NCI-H2196 treated with DMSO at 0.1 percent for 48 hours (cell line): ENCODE measurements around the gene STYK1.
"Not testable (repeated sequence)": the region's sequence is repeated elsewhere in the genome, so short reads cannot be mapped to it uniquely, and the experiment has no call there.

Experiments used
- DNase-seq: peaks from one replicate; lab custom pipeline; 2025; ENCODE audit not compliant: unreplicated experiment; lab: John Stamatoyannopoulos, UW

Gene STYK1

DNA sequence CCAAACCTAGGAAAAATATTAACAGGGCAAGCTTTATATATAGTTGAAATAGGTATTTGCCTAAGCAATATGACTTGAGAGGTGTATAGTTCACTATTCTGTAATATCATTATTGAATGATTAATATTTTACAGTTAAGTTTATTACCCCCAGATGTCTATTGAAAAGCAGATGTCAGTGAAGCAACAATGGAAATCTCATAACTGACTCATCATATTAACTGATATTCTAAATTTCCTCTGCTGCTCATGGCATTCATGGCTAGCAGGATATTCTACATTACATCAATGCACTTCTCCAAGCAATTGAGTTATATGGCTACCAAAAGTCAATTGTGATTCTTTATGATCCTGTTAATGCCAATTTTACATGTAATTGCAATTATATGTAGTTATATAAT lies 50.7 kb downstream of the STYK1 start:
- DNase-seq = no peak

DNA sequence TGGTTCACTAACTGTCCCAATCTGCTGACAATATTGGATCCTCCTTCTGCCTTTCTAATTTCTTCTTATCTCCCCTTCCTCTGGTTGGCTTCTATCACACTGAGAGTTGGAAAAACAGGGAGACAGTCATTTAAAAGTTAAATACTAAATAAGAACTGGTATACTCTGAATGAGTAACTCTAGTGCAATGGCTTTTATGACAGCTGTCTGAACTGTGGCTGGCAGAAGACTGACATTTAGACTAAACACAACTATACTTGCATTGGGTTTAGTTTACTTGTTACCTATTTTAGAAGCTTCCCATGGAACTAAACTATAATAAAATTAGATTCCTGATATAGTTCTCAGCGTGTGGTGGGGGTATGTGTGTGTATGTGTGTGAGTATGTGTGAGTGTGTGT lies 52.6 kb downstream of the STYK1 start:
- DNase-seq = no peak

DNA sequence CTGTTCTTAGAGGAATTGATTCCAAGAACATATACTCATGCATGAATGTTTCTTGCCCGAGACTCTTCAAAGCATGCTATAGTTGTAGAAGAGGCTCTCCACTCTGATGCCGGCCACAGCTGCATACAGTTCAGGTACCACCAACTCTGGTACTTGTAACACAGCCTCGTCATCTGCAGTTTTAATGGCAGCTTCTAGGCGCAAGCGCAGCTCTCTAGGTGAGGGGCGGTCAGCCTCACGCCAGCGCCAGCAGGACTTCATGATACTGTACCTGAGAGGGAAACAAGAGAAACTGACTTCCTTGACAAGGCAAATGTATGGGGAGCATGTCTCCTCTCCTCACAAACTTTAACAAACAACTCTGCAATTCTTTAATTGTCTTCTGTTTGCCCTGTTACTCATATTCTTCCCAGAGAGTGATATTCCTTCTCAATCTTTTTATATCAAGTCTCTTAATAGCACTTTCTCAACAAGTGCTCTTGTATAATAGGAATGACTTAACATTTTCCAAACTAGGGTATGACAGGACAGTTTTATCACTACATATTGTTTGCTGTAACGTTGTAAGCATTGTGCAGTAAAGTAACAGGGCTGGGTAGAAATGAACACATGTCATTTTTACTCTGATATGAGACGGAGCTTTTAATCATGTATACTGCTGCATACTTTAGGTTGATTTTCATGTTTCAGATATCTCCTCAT lies 53.6 kb downstream of the STYK1 start:
- DNase-seq = no peak

DNA sequence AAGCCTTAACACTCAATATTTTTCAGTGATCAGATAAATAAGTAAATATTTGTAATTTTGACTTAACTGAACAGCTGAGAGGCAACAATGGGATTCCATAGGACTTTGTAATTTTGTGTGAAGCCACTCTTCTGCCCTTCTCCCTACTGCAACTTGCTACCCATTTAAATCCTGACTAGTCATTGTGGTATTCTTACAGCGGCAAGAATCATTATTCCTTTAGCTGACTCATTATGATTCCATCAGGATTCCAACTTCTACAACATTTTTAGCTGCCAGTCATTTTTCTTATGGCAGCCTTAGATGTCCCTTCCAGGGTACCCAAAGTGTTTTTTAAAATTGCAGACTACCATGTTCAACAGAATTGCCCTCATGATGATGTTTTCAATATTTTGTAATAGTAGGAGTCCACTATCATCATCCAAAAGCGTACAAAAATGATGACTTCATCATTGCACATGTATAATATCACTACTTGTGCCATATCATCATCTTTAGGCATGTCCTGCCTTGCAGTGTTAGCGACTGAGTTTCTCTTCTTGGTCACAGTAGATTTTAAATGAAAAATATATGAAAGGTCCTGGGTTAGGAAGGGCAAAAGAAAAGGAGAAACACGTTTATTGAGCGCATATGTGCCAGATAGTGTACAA lies 55.4 kb downstream of the STYK1 start:
- no peak for DNase-seq

DNA sequence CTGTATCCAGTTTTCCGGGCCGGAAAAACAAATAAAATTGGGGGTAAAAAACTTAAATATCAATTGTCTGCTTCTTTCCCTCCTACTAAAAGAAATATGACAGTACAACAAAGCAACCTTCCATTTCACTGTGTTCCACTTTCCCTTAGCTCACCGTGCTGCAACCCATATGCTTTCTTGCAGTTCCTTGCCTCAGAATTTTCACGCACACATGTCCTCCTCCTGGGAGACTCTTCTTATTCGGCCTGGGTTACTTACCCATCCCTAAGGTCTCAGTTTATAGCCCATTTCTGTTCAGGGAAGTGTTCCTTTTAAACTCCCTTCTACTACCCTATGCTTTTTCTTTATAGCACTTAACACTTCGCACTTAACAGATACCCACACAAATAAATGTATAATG lies 56.0 kb downstream of the STYK1 start:
- no peak for DNase-seq

DNA sequence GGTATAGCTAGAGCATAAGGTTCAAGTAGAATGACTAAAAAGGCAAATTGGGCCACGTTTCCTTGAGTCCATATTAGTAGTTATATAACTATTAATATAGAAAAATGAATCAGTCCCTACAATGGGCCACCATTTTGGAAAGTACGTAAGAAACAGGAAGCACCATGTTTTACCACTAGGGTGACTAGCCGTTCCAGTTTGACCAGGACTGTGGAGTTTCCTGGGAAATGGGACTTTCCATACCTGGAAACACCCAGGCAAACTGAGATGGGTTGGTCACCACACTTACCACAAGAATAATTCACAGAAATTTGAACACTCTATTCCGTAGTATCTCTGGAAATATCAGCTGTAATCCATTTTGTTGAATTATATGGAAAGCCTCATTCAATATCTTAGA lies 58.3 kb downstream of the STYK1 start:
- no peak for DNase-seq

GRCh38 chr12:10614056-10614370 lies 59.8 kb downstream of the STYK1 start:
- DNase-seq = no peak

DNA sequence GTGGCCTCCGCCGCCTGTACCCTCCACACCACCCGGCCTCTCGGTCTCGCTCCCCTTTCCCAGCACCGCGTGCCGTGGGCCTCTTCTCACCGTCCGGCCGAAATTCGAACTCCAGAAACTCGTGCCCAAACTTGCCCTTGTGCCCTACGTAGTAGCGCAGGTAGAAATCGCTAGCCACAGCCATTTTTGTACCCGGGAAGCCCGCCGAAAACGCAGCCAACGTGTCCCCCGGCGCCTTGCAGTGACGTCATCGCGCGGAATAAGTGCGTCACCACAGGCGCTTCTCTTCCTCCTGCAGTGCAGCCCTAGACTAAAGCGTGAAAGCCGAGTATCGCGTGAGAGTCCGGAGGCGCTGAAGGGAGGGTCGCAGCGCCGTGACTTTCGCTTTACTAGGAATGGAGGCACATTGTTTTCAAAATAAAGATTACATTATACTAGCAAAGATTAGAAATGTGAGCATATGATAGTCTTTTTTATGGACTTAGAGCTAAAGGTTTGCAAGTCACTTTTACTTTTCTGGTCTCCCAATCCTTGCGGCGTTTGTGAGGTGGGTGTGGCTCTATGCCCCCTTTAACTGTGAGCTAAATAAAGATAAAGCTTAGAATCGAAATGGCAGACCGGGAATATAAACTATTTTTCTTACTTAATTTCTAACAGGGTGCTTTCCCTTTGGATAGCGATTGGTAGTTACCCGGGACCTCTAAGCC lies 60.4 kb downstream of the STYK1 start, which contains the start of gene MAGOHB:
MAGOHB (minus strand) TSS at position 261 of the 707 bp plus-strand sequence; CDS start at position 184, 77 bp downstream.
- DNase-seq = peak; percentile 48

GRCh38 chr12:10612984-10613348 lies 60.9 kb downstream of the STYK1 start:
- DNase-seq = no peak

- DNase-seq = no peak
Measured at GRCh38 chr12:10612110-10612509, 61.7 kb downstream of the STYK1 start.

DNA sequence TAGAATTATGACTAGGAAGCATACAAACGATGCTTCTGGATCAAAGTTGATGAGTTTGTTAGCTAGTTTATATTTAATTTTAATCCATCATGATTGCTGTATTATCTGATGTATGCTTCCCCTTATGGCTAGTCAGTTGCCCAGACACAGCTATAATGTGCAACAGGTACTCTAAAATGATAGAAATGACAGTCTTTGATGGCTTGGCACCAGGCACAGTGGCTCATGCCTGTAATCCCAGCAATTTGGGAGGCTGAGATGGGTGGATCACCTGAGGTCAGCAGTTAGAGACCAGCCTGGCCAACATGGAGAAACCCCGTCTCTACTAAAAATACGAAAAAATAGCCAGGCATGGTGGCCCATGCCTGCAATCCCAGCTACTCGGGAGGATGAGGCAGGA lies 62.6 kb downstream of the STYK1 start:
- DNase-seq = not testable (repeated sequence)

DNA sequence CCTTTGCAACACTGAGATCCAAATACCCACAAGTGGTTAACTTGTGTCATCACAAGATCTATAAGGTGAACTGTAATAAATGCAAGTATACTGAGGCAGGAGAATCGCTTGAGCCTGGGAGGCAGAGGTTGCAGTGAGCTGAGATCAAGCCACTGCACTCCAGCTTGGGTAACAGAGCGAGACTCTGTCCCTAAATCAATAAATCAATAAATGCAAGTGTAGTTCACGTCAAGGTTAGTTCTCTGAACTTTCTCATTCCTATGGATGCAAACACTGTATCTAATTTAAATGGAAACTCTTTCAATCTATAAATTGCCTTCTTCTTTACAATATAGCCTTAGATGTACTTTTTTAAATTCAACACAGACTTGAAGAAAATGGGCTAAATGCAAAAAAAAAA lies 63.7 kb downstream of the STYK1 start:
- no peak for DNase-seq

DNA sequence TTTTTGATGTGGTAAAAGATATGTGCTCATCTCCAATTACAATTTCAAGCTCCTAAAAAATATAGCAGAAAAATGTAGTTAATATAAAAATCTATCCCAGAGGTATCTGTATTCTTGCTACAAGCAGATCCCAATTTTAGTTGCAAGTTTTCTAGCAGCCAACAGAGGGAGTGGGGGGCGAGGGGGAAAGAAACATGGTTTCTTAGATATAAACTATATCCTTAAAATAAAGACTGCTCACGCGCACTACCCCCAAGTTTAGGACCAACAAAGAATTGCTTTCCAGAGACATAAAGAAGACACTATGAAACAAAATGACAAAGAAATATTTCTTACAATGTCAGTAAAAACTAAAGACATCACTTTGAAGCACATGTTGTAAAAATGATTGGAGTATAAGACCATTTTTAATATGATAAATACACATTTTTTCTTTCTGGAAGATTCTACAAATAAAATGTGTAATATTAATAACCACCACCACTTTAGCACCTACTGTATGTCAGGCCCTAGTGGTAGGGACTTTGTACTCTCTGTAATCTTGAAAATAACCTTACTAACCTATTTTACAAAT lies 65.9 kb downstream of the STYK1 start:
- DNase-seq = no peak

DNA sequence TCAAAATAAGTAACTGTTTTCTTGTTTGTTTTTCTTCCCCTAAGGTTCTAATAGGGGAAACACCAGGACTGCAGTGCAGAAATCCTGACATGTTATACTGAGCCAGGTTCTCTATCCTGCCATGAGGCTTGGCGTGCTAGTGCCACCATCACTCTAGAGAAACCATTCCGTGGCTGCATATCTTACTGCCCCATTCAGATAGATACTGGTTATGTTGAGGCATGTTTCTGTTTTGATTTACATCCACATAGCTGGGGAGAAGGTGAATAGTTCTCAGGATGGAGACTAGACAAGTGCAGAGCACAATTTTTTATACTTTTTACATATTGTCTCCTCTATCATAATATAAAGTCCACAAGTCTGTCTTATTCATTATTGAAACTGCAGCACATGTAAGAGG lies 72.0 kb downstream of the STYK1 start:
- DNase-seq = no peak

DNA sequence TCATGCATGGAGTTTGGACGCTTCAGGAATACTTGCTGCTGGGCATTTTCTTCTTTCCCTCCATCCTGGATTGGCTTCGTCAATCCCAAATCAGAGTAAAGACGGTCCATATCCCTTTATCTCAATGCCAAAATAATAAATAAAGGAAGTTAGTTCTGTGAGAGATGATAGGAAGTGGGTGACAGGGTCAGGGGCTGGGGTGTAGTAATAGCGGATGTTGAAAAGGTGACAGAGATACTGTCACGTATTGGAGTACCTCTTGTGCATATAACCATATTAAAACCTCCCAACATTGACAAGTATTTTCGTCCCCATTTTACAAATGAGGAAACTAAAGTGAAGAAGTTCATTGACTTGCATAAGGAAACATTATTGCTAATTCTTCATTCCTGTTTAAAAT lies 72.9 kb downstream of the STYK1 start:
- no peak for DNase-seq

- no peak for DNase-seq
Measured at GRCh38 chr12:10595881-10596280, 78.0 kb downstream of the STYK1 start.

DNA sequence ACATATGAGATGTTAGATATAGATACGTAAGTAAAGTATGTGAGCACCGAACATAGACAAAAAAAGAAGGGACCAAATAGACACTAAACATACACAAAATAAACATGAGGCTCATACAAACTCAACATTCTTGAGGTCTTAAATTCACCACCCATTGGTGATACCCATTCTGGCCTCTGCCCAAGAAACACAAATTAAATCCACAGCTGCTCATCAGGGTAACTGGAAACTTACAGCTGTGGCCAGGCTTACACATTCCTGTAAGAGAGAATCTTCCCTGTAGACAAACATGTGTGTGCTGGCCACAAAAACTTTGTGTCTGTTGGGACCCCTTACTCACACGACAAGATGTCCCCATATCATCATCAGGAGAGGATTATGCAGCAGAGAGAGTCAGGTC lies 82.9 kb downstream of the STYK1 start:
- DNase-seq = no peak

DNA sequence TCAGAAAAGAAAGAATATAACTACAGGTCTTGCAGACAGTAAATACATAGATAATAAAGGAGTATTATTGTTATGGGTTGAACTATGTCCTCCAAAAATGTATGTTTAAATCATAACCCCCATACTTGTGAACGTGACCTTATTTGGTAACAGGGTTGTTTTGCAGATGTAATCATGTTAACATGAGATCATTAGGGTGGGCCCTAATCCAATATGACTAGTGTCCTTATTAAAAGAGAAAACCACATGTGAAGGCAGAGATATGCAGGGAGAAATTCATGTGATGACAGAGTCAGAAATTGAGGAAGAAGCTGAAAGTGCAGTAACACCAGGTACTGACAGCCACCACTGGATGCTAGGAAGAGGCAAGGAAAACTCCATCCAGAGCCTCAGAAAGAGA lies 89.4 kb downstream of the STYK1 start:
- no peak for DNase-seq

DNA sequence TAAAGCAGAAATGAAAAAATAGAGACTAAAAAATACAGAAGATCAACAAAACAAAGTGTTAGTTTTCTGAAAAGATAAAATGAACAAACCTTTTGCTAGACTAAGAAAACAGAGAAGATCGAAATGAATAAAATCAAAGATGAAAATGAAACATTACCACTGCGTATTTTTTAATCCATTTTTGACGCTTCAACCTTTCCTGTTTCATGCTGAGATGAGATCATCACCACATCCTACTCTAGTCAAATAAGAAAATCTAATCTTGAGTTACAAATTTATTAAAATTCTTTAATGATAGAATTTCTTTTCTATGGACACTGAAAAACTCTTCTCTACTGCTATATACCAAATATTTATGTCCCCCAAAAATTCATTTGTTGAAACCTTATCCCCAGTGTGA lies 91.1 kb downstream of the STYK1 start:
- no peak for DNase-seq

DNA sequence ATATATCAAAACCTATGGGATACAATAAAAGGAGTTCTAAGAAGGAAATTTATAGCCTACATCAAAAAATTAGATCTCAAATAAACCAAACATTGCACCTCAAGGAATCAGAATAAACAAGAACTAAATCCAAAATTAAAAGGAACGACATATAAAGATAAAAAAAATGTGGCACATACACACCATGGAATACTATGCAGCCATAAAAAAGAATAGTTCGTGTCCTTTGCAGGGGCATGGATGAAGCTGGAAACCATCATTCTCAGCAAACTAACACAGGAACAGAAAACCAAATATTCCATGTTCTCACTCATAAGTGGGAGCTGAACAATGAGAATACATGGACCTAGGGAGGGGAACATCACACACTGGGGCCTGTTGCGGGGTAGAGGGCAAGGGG lies 91.7 kb downstream of the STYK1 start:
- not testable (repeated sequence) for DNase-seq

- DNase-seq = no peak
Measured at GRCh38 chr12:10574307-10574706, 99.5 kb downstream of the STYK1 start.

DNA sequence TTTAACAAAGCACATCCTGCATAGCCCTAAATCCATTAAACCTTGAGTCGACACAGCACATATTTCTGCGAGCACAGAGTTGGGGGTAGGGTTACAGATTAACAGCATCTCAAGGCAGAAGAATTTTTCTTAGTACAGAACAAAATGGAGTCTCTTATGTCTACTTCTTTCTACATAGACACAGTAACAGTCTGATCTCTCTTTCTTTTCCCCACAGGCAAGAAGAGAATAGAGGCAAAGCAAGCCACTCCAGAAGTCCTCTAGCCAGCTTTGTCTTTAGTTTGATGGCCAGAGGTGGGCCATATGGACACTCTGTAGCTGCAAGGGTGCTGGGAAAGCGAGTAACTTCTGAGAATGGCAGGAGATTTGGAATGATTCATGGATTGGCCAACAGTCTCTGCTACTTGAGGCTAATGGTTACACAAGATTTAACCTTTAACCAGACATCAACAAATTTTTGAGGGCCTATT lies 101.8 kb downstream of the STYK1 start:
- not testable (repeated sequence) for DNase-seq
